SKM-1 (cell line): ENCODE measurements around the gene MPRIP.

Source experiments
- DNase-seq: peaks from one replicate; lab custom pipeline; 2025; ENCODE audit not compliant: unreplicated experiment; lab: John Stamatoyannopoulos, UW

Gene MPRIP

DNA sequence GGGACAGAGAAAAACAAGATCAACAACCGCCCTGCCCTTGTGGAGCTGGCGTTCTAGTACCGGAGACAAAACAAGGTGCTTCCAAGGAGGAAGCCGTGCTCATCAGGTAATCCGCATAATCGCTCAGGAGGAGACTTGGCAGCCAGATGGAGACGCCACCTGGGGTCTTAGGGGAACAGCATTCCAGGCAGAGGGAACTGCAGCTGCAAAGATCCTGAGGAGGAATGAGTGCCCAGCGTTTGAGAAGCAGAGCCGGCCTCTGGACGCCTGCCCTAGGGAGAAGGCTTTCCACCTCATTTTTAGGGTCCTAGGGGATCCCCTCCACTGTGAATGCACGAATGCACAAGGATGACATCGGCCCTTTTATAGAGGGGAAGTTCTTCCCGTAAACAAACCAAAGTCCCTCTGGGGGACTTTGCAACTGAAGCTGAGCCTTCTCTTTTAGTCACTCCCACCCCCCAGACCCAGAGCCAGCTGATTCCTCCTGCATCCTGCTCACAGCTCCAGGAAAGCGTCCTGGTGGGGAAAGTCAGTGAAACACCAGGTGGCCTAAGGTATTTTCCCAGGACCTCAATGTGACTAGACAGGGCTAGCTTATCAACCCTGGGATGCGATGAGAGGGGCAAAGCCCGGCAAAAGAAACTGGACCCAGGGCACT is 13.2 kb upstream of the MPRIP start:
- DNase-seq, result no peak

- no peak for DNase-seq
Measured at GRCh38 chr17:17029938-17030337, 12.3 kb upstream of the MPRIP start.

DNA sequence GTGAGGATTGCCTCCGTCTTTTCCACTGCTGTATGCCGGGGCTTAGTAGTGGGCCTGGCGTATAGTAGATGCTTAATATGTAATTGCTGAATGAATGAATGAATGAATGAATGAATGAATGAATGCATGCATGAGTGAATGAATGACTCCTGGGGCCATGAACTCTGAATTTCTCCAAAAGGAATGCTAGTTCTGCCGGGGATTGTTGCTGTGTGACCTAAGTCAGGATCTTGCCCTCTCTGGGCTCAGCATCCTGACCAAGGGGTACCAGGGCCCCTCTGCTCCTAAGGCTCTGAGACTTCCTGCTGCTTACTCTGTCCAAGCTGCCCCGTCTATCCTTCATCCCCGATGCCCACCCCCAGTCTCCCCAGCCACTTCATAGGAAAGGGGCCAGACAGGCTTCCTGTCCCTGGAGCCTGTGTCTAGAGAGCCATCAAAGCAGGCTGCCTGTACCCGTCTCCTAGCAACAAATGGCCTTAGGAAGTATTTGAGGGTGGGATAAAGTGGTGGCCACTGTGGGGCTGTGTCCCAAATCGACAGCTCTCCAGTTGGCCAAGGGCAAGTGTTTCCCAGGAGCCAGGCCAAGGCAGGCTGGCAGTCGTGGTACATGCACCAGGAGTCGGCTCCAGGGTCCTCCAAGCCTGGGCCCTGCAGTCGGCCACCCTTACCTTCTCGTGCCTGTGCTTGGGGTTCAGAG is 11.6 kb upstream of the MPRIP start:
- DNase-seq, result no peak

GRCh38 chr17:17032131-17032692 is 10.0 kb upstream of the MPRIP start:
- DNase-seq, result no peak

DNA sequence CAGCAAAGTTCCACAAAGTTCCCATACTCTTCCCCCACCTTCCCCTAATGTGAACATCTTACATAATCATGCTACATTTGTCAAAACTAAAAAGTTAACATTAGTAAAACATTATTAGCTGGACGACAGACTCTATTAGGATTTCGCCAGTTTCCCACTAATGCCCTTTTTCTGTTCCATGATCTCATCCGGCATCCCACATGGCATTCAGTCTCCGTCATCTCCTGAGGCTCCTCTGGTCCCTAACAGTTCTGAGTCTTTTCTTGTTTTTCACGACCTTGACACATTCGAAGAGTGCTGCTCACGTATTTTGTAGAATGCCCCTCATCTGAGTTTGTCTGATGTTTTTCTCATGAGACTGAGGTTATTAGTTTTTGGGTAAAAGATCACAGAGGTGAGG is 8.8 kb upstream of the MPRIP start:
- DNase-seq, result no peak

DNA sequence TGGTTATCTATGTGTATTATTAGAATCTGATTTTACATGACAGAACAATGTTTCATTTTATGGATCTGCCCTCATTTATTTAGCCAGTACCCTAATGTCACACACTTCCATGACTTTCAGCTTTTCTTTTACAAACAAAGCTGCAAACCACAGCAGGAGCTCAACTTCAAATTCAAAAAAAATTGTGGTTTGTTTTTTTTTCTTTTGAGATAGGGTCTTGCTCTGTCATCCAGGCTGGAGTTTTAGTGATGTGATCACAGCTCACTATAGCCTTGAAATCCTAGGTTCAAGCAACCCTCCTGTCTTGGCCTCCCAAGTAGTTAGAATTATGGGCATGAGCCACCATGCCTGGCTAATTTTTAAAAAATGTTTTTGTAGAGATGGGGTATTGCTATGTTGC is 8.2 kb upstream of the MPRIP start:
- DNase-seq, result no peak

GRCh38 chr17:17034496-17035075 is 7.7 kb upstream of the MPRIP start:
- no peak for DNase-seq

GRCh38 chr17:17035490-17035889 is 6.8 kb upstream of the MPRIP start:
- DNase-seq, result no peak

GRCh38 chr17:17035920-17036523 is 6.2 kb upstream of the MPRIP start:
- no peak for DNase-seq

DNA sequence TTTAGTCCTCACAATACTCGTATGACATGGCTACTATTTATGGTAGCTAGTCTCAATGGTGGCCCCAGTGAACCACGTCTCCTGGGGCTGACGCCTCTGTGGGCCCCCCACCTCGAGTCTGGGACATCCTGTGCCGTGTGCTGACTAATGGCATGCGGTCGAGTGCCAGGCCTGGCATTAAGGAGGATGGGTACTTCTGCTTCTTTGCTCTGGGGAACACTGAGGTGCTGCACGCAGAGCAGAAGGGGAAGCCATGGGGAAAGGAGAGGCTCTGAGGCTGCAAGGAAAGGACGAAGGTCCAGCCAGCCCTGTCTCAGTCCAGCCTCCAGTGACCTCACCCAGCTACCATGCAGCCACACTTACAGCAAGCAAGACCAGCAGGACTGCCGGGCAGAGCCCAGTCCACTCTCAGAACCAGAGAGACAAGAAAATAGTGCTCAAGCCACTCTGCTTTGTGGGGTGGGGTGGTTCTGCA is 5.7 kb upstream of the MPRIP start:
- DNase-seq, result peak; percentile 33

DNA sequence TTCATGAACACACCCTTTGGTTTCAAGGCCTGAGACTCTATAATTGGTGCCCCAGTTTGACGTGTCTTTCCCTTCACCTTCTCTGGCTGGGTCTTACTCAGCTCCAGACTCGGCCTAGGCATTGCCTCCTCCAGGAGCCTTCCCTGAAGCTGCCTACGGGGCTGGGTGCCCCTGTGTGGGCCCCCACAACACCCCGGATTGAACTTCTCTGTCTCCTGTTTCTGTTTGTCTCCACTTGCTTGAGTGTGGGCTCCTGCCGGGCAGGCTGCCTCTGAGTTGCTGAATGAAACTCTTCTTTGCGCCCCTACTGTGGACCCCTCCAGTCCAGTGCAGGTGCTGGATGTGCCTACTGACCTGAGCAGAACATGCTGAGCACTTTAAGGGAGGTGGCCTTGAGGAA is 2.3 kb upstream of the MPRIP start:
- DNase-seq, result no peak

GRCh38 chr17:17041018-17041521 is 1.2 kb upstream of the MPRIP start:
- no peak for DNase-seq

DNA sequence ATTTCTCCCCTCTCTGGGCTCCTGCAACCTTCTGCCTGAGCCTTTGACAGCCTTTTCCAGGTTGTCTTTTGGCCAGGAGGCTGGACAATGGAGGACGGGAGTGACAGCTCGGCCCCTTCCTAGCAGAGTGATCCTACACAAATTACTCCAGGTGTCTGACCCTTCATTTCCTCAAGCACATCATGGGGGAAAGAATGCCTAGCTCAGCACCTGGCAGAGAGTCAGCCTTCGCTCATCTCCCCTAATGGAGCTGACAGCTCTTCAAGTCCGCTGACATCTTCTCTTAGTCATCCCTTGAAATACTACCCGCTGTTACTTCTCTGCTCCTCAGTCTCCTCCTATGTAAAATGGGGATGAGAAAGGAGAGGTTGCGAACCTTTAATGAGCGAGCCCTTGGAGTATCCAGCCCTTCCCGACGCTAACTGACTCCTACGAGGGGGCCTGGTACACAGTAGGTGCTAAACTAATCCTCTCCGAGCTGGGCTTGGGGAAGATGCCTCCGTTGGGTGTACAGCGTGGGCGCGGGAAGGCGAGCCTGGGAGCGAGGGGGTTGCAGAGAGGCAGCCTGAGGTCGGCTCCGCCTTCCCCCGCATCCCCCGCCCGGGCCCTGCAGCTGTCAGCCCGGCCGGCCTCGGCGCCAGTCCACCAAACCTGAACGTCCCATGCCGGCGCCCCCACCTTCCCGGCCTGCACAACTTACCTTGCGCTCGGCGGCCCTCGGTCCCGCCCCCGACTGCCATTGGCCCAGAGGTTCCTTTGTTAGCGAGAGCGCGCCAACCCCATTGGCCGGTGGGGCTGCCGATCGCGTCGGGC is 480 bp upstream of the MPRIP start:
- DNase-seq, result peak; percentile 86

DNA sequence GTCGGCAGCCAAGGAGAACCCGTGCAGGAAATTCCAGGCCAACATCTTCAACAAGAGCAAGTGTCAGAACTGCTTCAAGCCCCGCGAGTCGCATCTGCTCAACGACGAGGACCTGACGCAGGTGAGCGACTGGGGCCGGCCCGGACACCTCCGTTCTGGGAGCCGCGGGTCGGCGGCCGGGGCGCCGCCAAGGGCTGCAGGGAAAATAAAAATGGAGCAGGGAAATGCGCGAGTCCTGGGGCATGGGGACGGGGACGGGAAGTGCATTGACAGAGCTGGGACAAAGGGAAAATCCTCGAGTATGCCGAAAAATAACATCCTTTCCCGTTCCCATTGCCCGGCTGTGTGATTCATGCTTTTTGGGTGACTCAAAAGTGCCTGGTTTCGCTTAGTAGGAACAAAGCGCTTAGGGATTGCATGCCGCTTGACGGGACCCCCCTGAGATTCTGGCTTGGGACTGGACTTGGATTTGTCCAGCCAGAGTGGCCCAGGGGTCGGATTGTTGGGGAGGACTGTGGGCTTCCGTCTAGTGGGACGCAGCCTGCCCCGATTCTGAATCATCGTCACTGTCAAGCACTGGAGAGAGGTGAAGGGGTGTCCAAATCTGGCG is 699 bp downstream of the MPRIP start:
- no peak for DNase-seq

DNA sequence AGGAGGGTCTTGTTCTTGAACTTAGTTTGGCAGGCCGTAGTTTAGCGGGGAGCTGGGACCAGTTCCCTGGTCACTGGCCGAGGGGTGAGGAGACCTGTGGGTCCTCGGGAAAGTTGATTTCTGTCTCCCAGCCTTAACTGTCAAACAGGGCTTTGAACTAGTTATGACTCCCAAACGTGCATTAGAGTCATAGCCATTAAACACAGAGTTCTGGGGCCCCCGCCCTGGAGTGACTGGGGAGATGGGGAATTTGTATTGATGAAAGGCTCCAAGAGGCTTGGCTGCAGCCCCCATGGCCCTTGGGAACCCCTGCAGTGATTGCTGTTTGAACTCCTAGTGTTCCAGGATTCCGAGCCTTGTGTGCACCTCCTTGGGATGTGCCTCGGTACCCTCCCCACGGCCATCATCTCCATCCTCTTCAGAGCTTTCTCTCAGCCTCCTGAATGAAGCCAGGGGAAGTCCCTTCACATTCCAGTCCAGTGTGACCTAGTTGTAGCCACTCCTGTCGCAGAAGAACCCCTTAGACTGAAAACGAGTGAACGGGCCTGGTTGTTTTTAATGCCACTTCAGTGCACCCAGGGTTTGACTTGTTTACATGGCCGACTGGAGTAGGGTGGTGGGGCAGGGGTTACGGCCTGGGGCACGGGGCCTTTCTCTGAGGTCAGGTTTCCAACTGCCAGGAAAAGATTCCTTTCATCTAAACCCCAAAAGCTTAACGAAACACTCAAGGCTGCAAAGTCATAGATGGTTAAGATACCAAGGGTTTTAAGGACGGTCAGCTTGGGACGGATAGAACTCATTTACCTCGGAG is 1.4 kb downstream of the MPRIP start:
- DNase-seq, result no peak

- peak; percentile 95 for DNase-seq
Measured at GRCh38 chr17:17044846-17045561, 2.7 kb downstream of the MPRIP start.

DNA sequence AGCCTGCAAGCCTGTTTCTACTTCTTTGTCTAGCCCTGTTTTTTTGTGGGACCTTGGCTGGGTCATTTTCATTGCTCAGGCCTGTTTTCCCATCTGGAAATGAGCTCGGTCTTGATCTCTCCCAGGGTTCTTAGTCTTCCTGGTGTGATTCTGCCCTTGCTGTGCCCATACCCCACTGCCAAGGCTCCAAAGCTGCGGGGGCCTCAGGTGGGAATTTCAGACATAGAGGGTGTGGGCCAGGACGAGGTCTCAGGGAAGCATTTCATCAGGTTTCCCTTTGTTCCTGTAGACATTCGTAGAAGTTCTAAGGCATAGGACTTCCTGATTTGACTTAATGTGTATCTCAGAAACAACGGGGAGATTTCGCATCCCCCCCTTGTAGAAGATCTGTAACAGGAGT is 5.8 kb downstream of the MPRIP start:
- DNase-seq, result no peak
